Calu3 (cell line): ENCODE results near the gene TINCR. TPM values are rescaled to one million over a fixed set of nuclear protein-coding genes. Genes with fewer than 3 reads are reported as not detected.

ENCODE experiments used
- BruUV-seq: library from RNA; stranded (reverse); fragments of 400-500 nt; replicated peaks from 2 replicates; lab custom pipeline; 2021; lab: Mats Ljungman, UMichigan
- CTCF ChIA-PET: fragments of 300-600 bp; sonication (Branson Sonifier 250); formaldehyde crosslinking; loops from one replicate; lab custom pipeline; 2022; ENCODE audit warnings: antibody characterized with exemption; lab: Charles Lee
- DNase-seq: peaks from one replicate; pipeline ENCODE4 v3.0.0; 2022
- H3K27ac Mint-ChIP-seq: one replicate; pipeline ENCODE4 v1.8.0; 2022; ENCODE audit warnings: mixed read lengths; ENCODE audit not compliant: unreplicated experiment
- H3K27me3 Mint-ChIP-seq: one replicate; pipeline ENCODE4 v1.8.0; 2022; ENCODE audit warnings: mixed read lengths; ENCODE audit not compliant: unreplicated experiment
- H3K36me3 Mint-ChIP-seq: one replicate; pipeline ENCODE4 v1.8.0; 2022; ENCODE audit warnings: mild to moderate bottlenecking, moderate library complexity, mixed read lengths; ENCODE audit not compliant: insufficient read depth, unreplicated experiment
- H3K4me1 Mint-ChIP-seq: one replicate; pipeline ENCODE4 v1.8.0; 2022; ENCODE audit warnings: mild to moderate bottlenecking, low read depth, mixed read lengths; ENCODE audit not compliant: unreplicated experiment
- H3K4me3 Mint-ChIP-seq: one replicate; pipeline ENCODE4 v1.8.0; 2022; ENCODE audit warnings: mild to moderate bottlenecking, low read depth, moderate library complexity, mixed read lengths; ENCODE audit not compliant: unreplicated experiment
- H3K9me3 Mint-ChIP-seq: one replicate; pipeline ENCODE4 v1.8.0; 2022; ENCODE audit warnings: low read depth, mixed read lengths; ENCODE audit not compliant: unreplicated experiment
- intact Hi-C: fragments of 100-400 bp; cut with micrococcal nuclease; formaldehyde crosslinking; loops from one replicate; pipeline ENCODE4 v1.10.0; 2022; ENCODE audit not compliant: unreplicated experiment
- total RNA-seq: library from RNA; stranded (reverse); gene quantifications from 2 replicates; pipeline ENCODE4 v1.2.3, GENCODE V29; 2022
- TF ChIP-seq, protein P1 (sequence below): fragments of 200-600 bp; IDR thresholded peaks from one replicate; pipeline ENCODE4 v1.8.0; 2022; ENCODE audit warnings: antibody characterized with exemption; ENCODE audit not compliant: unreplicated experiment

TINCR gene
- total RNA-seq, 1 experiment from 2014 or later: 0.40 TPM

- intact Hi-C loops: no loop called here
- H3K4me3 Mint-ChIP-seq: no peak overlapping the region
- DNase-seq: peak; percentile 47
- no TSS peak for BruUV-seq
- H3K27me3 Mint-ChIP-seq: peaks cover 65% of the 10 kb centered on the region
- no peaks in the 10 kb centered on the region for H3K36me3 Mint-ChIP-seq
- H3K9me3 Mint-ChIP-seq: no peaks in the 10 kb centered on the region
- CTCF ChIA-PET: interaction anchor here (0.7 to 1.6 kb wide), 3 partner anchors 16 to 502 kb away, joined by 4 to 7 read pairs (median 6); no protein-coding TSS in a partner anchor
- H3K27ac Mint-ChIP-seq: no peak overlapping the region
- TF ChIP-seq, protein P1, sequence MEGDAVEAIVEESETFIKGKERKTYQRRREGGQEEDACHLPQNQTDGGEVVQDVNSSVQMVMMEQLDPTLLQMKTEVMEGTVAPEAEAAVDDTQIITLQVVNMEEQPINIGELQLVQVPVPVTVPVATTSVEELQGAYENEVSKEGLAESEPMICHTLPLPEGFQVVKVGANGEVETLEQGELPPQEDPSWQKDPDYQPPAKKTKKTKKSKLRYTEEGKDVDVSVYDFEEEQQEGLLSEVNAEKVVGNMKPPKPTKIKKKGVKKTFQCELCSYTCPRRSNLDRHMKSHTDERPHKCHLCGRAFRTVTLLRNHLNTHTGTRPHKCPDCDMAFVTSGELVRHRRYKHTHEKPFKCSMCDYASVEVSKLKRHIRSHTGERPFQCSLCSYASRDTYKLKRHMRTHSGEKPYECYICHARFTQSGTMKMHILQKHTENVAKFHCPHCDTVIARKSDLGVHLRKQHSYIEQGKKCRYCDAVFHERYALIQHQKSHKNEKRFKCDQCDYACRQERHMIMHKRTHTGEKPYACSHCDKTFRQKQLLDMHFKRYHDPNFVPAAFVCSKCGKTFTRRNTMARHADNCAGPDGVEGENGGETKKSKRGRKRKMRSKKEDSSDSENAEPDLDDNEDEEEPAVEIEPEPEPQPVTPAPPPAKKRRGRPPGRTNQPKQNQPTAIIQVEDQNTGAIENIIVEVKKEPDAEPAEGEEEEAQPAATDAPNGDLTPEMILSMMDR: peak; percentile 35
- H3K4me1 Mint-ChIP-seq: no peaks in the 10 kb centered on the region
Observed at GRCh38 chr19:5547881-5548280, 19.9 kb downstream of the TINCR start.

DNA sequence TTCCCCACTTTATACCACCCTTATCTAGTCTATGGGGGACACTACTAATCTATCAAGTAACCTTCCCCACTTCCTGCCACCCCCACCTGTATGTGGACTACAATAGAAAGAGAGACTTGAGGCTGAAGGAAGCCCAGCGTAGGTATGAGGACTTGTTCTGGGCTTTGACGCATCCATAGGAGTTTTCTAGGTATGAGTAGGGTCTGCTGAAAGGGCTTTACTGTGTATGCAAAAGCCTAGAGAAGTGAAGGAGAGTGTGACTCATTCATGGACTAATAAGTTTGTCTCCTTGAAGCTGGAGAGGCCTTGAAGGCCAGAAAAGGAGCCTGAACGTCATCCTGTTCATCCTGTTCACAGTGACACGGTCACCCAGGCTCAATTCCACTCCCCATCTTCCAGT lies 21.8 kb downstream of the TINCR start:
- no TSS peak for BruUV-seq
- no peak for DNase-seq
- H3K27ac Mint-ChIP-seq: no peak overlapping the region
- no peaks in the 10 kb centered on the region for H3K9me3 Mint-ChIP-seq
- peaks cover 46% of the 10 kb centered on the region for H3K27me3 Mint-ChIP-seq
- intact Hi-C loops: no loop called here
- TF ChIP-seq, protein P1: no peak
- H3K36me3 Mint-ChIP-seq: no peaks in the 10 kb centered on the region
- H3K4me1 Mint-ChIP-seq: no peaks in the 10 kb centered on the region
- H3K4me3 Mint-ChIP-seq: no peak overlapping the region
- CTCF ChIA-PET: no interaction called here

GRCh38 chr19:5545051-5545450 lies 22.7 kb downstream of the TINCR start:
- no peak for DNase-seq
- BruUV-seq: no TSS peak
- TF ChIP-seq, protein P1: no peak
- Mint-ChIP-seq H3K4me3 (no peak overlapping the region), H3K27ac (no peak overlapping the region), H3K9me3 (no peaks in the 10 kb centered on the region), H3K4me1 (no peaks in the 10 kb centered on the region), H3K27me3 (peaks cover 37% of the 10 kb centered on the region), H3K36me3 (no peaks in the 10 kb centered on the region)
- intact Hi-C loops: no loop called here
- CTCF ChIA-PET: no interaction called here

GRCh38 chr19:5542665-5543064 lies 25.1 kb downstream of the TINCR start:
- Mint-ChIP-seq H3K27ac (no peak overlapping the region), H3K4me1 (peaks cover 4% of the 10 kb centered on the region), H3K27me3 (peaks cover 22% of the 10 kb centered on the region), H3K4me3 (no peak overlapping the region), H3K36me3 (no peaks in the 10 kb centered on the region), H3K9me3 (no peaks in the 10 kb centered on the region)
- TF ChIP-seq, protein P1: no peak
- CTCF ChIA-PET: interaction anchor here (0.7 kb wide), 1 partner anchor 829 kb away, joined by 3 read pairs; no protein-coding TSS in a partner anchor
- intact Hi-C loops: no loop called here
- no peak for DNase-seq
- BruUV-seq: no TSS peak
